GM21528 (cell line): Measurements from ENCODE around the gene DNHD1.

ENCODE experiments used
- ATAC-seq: cut with Tn5 transposase; IDR thresholded peaks from one replicate; pipeline ENCODE4 v1.9.1; 2021; ENCODE audit warnings: mild to moderate bottlenecking, moderate library complexity; ENCODE audit not compliant: unreplicated experiment, low FRiP score

DNHD1 gene

GRCh38 chr11:6557761-6558674 lies 60.9 kb downstream of the DNHD1 start:
- ATAC-seq, result no peak

GRCh38 chr11:6559369-6559768 lies 62.3 kb downstream of the DNHD1 start:
- no peak for ATAC-seq

- no peak for ATAC-seq
Observed at GRCh38 chr11:6561288-6561687, 64.2 kb downstream of the DNHD1 start.

- ATAC-seq, result no peak
Observed at GRCh38 chr11:6563121-6563619, 66.1 kb downstream of the DNHD1 start.

GRCh38 chr11:6563667-6564066 lies 66.6 kb downstream of the DNHD1 start:
- ATAC-seq, result no peak

GRCh38 chr11:6565325-6565724 lies 68.2 kb downstream of the DNHD1 start:
- no peak for ATAC-seq

- ATAC-seq, result no peak
Observed at GRCh38 chr11:6565988-6566703, 69.1 kb downstream of the DNHD1 start.

- no peak for ATAC-seq
Observed at GRCh38 chr11:6566704-6567370, 69.8 kb downstream of the DNHD1 start.

GRCh38 chr11:6567371-6567745 lies 70.3 kb downstream of the DNHD1 start:
- ATAC-seq, result no peak

GRCh38 chr11:6568191-6568918 lies 71.3 kb downstream of the DNHD1 start:
- ATAC-seq, result no peak

- no peak for ATAC-seq
Observed at GRCh38 chr11:6569706-6570105, 72.6 kb downstream of the DNHD1 start.

GRCh38 chr11:6570691-6571427 lies 73.8 kb downstream of the DNHD1 start:
- ATAC-seq, result no peak

GRCh38 chr11:6571434-6572008 lies 74.4 kb downstream of the DNHD1 start:
- no peak for ATAC-seq

- no peak for ATAC-seq
Observed at GRCh38 chr11:6572215-6572614, 75.1 kb downstream of the DNHD1 start.

- no peak for ATAC-seq
Observed at GRCh38 chr11:6574816-6575715, 78.0 kb downstream of the DNHD1 start.

- no peak for ATAC-seq
Observed at GRCh38 chr11:6576471-6577373, 79.6 kb downstream of the DNHD1 start.

GRCh38 chr11:6578134-6578533 lies 81.1 kb downstream of the DNHD1 start:
- no peak for ATAC-seq
